ENCODE measurements around the gene POLR1F. TPM values are rescaled to one million over a fixed set of nuclear protein-coding genes. Genes with fewer than 3 reads are reported as not detected.
A peak's percentile ranks its signal among the peaks of the same experiment; 100 is the strongest.

The POLR1F gene
- total RNA-seq, 1 donor from 2014 or later, result 9.1 TPM

DNA sequence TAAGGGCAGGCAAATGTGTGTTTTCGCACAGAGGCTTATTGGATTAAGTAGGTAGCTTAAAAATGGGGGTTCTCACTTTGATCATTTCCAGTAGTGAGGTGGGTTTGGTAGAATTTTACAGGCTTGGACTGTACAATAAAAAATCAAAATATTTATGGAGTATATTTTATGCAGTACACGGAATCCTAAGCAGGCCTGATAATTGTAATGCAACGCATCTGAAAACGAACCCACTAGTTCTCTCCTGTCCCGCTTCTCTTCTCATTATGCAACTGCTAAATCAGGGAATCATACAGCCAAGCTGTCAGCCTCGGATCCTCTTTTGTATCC lies 377 bp upstream of the POLR1F start:
- no peaks in the 10 kb centered on the region for H3K9me3 ChIP-seq
- peaks cover 27% of the 10 kb centered on the region for H3K4me1 ChIP-seq
- no peaks in the 10 kb centered on the region for H3K36me3 ChIP-seq
- TF ChIP-seq, protein P1, sequence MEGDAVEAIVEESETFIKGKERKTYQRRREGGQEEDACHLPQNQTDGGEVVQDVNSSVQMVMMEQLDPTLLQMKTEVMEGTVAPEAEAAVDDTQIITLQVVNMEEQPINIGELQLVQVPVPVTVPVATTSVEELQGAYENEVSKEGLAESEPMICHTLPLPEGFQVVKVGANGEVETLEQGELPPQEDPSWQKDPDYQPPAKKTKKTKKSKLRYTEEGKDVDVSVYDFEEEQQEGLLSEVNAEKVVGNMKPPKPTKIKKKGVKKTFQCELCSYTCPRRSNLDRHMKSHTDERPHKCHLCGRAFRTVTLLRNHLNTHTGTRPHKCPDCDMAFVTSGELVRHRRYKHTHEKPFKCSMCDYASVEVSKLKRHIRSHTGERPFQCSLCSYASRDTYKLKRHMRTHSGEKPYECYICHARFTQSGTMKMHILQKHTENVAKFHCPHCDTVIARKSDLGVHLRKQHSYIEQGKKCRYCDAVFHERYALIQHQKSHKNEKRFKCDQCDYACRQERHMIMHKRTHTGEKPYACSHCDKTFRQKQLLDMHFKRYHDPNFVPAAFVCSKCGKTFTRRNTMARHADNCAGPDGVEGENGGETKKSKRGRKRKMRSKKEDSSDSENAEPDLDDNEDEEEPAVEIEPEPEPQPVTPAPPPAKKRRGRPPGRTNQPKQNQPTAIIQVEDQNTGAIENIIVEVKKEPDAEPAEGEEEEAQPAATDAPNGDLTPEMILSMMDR (IDR thresholded peaks at IDR 0.05), result no peak
- TF ChIP-seq POLR2A (IDR thresholded peaks at IDR 0.05), result no peak
- TF ChIP-seq POLR2AphosphoS5 (IDR thresholded peaks at IDR 0.05; ENCODE audit: insufficient read depth in 1 of 2, low read depth in 1 of 2), result no peak
- peak overlapping the region; percentile 73 for H3K27ac ChIP-seq
- intact Hi-C loops (cut with DNase I), result no loop called here
- no peaks in the 10 kb centered on the region for H3K27me3 ChIP-seq
- DNase-seq (ENCODE audit: extremely low spot score in 2 of 2), result no peak
- peak overlapping the region; percentile 86 for H3K4me3 ChIP-seq

DNA sequence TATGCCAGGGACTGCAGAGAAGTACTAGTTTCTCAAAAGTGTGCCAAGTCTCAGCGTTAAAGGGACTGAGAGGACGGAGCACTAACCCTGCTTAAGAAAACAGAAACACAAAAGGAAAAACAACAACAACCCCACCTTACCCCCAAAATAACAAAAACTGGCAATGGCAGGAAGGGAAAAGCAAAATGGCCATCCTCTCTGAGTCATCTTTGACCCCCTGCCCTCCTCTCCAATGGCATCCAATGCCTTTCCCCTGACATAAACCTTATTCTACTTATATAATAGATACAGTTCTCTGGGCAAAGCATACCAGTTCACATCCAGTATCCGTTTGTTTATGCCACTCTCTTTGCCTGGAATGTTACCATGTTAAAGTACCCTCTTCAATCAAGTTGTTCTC lies 1.6 kb downstream of the POLR1F start:
- no peaks in the 10 kb centered on the region for H3K9me3 ChIP-seq
- H3K27ac ChIP-seq, result no peak overlapping the region
- no peak for DNase-seq (ENCODE audit: extremely low spot score in 2 of 2)
- no peaks in the 10 kb centered on the region for H3K36me3 ChIP-seq
- peaks cover 27% of the 10 kb centered on the region for H3K4me1 ChIP-seq
- H3K4me3 ChIP-seq, result no peak overlapping the region
- no peak for TF ChIP-seq POLR2AphosphoS5 (IDR thresholded peaks at IDR 0.05; ENCODE audit: insufficient read depth in 1 of 2, low read depth in 1 of 2)
- no peak for TF ChIP-seq POLR2A (IDR thresholded peaks at IDR 0.05)
- TF ChIP-seq, protein P1 (IDR thresholded peaks at IDR 0.05), result no peak
- intact Hi-C loops (cut with DNase I), result no loop called here
- H3K27me3 ChIP-seq, result no peaks in the 10 kb centered on the region

DNA sequence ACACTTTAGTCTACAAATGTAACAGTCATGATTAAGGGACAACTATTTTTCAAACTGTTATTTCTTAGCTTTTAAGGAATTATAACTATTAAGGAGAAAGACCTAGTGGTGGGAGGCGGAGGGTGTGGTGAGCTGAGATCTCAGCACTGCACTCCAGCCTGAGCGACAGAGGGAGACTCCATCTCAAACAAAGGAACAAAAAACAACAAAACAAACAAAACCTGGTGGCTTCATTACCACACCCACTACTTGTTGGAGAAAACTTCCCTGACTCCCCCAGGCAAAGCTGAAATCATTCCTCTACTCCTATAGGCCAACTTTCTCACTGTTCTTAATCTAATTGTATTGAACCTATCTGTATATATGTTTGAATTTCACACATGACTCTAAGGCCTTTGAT lies 3.2 kb downstream of the POLR1F start:
- TF ChIP-seq POLR2AphosphoS5 (IDR thresholded peaks at IDR 0.05; ENCODE audit: insufficient read depth in 1 of 2, low read depth in 1 of 2), result no peak
- TF ChIP-seq, protein P1 (IDR thresholded peaks at IDR 0.05), result no peak
- TF ChIP-seq POLR2A (IDR thresholded peaks at IDR 0.05), result no peak
- Histone ChIP-seq H3K36me3 (peaks cover 0 to 5% of the 10 kb centered on the region in 2 donors), H3K4me1 (peaks cover 27% of the 10 kb centered on the region), H3K27ac (no peak overlapping the region), H3K27me3 (no peaks in the 10 kb centered on the region), H3K9me3 (no peaks in the 10 kb centered on the region), H3K4me3 (no peak overlapping the region)
- no peak for DNase-seq (ENCODE audit: extremely low spot score in 2 of 2)
- intact Hi-C loops (cut with DNase I), result no loop called here

DNA sequence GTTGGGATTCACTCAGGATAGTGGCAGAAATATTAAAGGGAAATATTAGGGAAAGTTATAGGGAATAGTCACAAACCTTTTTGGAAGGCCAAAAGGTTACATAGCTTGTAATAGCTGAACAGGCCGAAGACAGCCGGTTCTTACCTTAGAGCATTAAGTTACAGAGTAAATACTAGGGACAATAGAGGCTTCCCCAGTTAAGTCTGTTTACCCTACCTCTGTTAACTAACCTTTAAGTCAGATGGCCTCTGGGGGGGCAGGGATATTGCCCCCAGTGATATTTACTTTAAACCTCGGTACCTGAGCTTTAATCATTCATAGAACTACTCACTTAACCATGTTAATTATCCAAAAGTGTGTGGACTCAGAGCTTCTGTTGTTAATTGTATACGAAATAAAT lies 7.4 kb downstream of the POLR1F start:
- Histone ChIP-seq H3K9me3 (no peaks in the 10 kb centered on the region), H3K27me3 (no peaks in the 10 kb centered on the region), H3K4me3 (no peak overlapping the region), H3K4me1 (peaks cover 2% of the 10 kb centered on the region), H3K36me3 (peaks cover 0 to 16% of the 10 kb centered on the region in 2 donors), H3K27ac (no peak overlapping the region)
- intact Hi-C loops (cut with DNase I), result no loop called here
- no peak for DNase-seq (ENCODE audit: extremely low spot score in 2 of 2)
- TF ChIP-seq POLR2A (IDR thresholded peaks at IDR 0.05), result no peak
- no peak for TF ChIP-seq POLR2AphosphoS5 (IDR thresholded peaks at IDR 0.05; ENCODE audit: insufficient read depth in 1 of 2, low read depth in 1 of 2)

DNA sequence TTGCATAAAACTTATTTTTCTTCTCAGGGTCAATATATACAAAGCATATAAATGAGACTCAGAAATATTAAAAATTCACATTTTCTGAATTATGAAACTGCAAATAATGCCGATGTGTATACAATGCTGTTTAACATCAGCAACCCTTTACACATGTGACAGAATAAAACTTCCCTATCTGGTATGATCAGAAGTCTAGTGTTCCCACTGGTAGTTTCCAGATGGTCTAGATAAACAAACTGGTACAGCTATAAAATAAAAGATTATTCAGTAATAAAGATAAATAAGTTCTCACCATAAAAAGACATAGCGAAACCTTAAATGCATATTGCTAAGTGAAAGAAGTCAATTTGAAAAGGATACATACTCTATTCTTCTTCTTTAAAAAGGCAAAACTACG lies 7.9 kb downstream of the POLR1F start:
- Histone ChIP-seq H3K27me3 (no peaks in the 10 kb centered on the region), H3K27ac (no peak overlapping the region), H3K9me3 (no peaks in the 10 kb centered on the region), H3K4me3 (no peak overlapping the region), H3K36me3 (peaks cover 0 to 16% of the 10 kb centered on the region in 2 donors), H3K4me1 (no peaks in the 10 kb centered on the region)
- no peak for DNase-seq (ENCODE audit: extremely low spot score in 2 of 2)
- intact Hi-C loops (cut with DNase I), result no loop called here
- TF ChIP-seq, protein P1 (IDR thresholded peaks at IDR 0.05), result no peak
- no peak for TF ChIP-seq POLR2AphosphoS5 (IDR thresholded peaks at IDR 0.05; ENCODE audit: insufficient read depth in 1 of 2, low read depth in 1 of 2)
- TF ChIP-seq POLR2A (IDR thresholded peaks at IDR 0.05), result no peak
